Endodermal cell (in vitro differentiated cells): ENCODE measurements around the gene CLMP. TPM values are rescaled to one million over a fixed set of nuclear protein-coding genes. Genes with fewer than 3 reads are reported as not detected.

Experiments
- DNase-seq: peaks from one replicate; pipeline ENCODE4 v3.0.0-alpha.2; 2017
- H3K27ac ChIP-seq: 2 replicates; pipeline ENCODE4 v1.5.1; 2013; ENCODE audit warnings: mild to moderate bottlenecking, low read depth, low read length, moderate library complexity
- H3K27me3 ChIP-seq: 2 replicates; pipeline ENCODE4 v1.6.1; 2013; ENCODE audit warnings: mild to moderate bottlenecking, low read length, moderate library complexity; ENCODE audit not compliant: insufficient read depth, control insufficient read depth, poor library complexity, severe bottlenecking
- H3K36me3 ChIP-seq: 2 replicates; pipeline ENCODE4 v1.7.0; 2013; ENCODE audit warnings: mild to moderate bottlenecking, low read length, moderate library complexity; ENCODE audit not compliant: control insufficient read depth, insufficient read depth
- H3K4me1 ChIP-seq: one replicate; pipeline ENCODE4 v1.7.0; 2013; ENCODE audit warnings: low read length; ENCODE audit not compliant: control insufficient read depth, insufficient read depth
- H3K4me3 ChIP-seq: 2 replicates; pipeline ENCODE4 v1.5.1; 2013; ENCODE audit warnings: mild to moderate bottlenecking, low read length, moderate library complexity
- H3K9ac ChIP-seq: 2 replicates; pipeline ENCODE4 v1.6.1; 2013; ENCODE audit warnings: mild to moderate bottlenecking, low read length, moderate library complexity; ENCODE audit not compliant: poor library complexity, severe bottlenecking; ENCODE audit errors: extremely low read depth
- H3K9me3 ChIP-seq: 2 replicates; pipeline ENCODE4 v1.6.1; 2013; ENCODE audit warnings: mild to moderate bottlenecking, low read length, moderate library complexity; ENCODE audit not compliant: control insufficient read depth
- H3K27ac Mint-ChIP-seq: 2 replicates; pipeline ENCODE4 v1.8.0; 2020; ENCODE audit warnings: mixed read lengths
- H3K27me3 Mint-ChIP-seq: 2 replicates; pipeline ENCODE4 v1.8.0; 2021; ENCODE audit warnings: mild to moderate bottlenecking, mixed read lengths; ENCODE audit not compliant: insufficient read depth
- H3K36me3 Mint-ChIP-seq: 2 replicates; pipeline ENCODE4 v1.8.0; 2020; ENCODE audit warnings: low read depth, mixed read lengths
- H3K4me1 Mint-ChIP-seq: 2 replicates; pipeline ENCODE4 v1.8.0; 2020; ENCODE audit warnings: mixed read lengths
- H3K4me3 Mint-ChIP-seq: 2 replicates; pipeline ENCODE4 v1.8.0; 2020; ENCODE audit warnings: mild to moderate bottlenecking, moderate library complexity, mixed read lengths
- H3K9me3 Mint-ChIP-seq: 2 replicates; pipeline ENCODE4 v1.8.0; 2020; ENCODE audit warnings: mild to moderate bottlenecking, mixed read lengths
- WGBS, 2 experiments: methylation state at CpG; one replicate each; pipeline versions ENCODE4 v1.1.5 to v1.1.7; 2013; ENCODE audit warnings: missing lambda C conversion rate in 2 of 2, mixed read lengths in 1 of 2; ENCODE audit not compliant: insufficient coverage in 1 of 2, insufficient read length in 1 of 2; 5-methylcytosine and 5-hydroxymethylcytosine counted together
- total RNA-seq, 2 donors: library from RNA; stranded (reverse); fragmentation: NEBNext Ultra II Directional in 1 of 2; extraction: Animal tissue kit (Norgen Biotek cat#: 25700) in 1 of 2; gene quantifications; 2 replicates in 1 of 2; 3 replicates in 1 of 2; pipeline ENCODE4 v1.2.1, GENCODE V29; 2021
- TF ChIP-seq, protein P1 (sequence below): fragments of 200-600 bp; sonication (generic); conservative IDR thresholded peaks from 2 replicates; pipeline ENCODE4 v1.5.0; 2021; ENCODE audit warnings: antibody characterized with exemption, mild to moderate bottlenecking

Gene CLMP
- total RNA-seq, 2 donors from 2014 or later, result 86.5 to 94.4 TPM

DNA sequence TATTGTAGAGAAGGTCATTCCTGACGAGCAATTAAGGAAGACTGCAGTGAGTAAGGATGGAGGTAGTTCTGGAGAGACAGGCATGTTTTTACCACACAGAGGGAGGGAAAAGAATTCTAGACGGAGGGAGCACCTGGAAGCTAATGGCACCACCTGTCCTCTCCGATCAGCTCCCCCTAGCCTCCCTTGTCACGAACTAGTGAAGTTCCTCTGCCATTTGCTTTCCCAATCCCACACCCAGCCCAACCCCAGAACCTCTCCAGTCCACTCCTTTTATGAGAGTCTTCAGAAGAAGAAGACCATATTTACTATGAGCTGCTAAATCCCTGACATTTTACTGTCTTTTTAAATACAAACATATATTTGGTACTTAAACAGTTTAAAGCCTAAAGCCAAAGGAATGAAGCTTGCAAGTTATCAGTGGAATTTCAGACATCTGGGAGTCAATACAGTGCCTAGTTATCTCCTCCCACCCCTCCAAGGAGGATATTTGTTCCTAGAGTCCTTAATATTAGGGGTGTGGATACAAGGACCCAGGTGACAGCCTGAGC lies 87.0 kb downstream of the CLMP start:
- no peaks in the 10 kb centered on the region for H3K27me3 ChIP-seq
- H3K36me3 ChIP-seq, result peaks cover 10% of the 10 kb centered on the region
- no peak overlapping the region for H3K9ac ChIP-seq
- Mint-ChIP-seq H3K9me3 (no peaks in the 10 kb centered on the region), H3K4me1 (peaks cover 43% of the 10 kb centered on the region), H3K27ac (peak overlapping the region; percentile 88), H3K27me3 (no peaks in the 10 kb centered on the region), H3K4me3 (no peak overlapping the region), H3K36me3 (peaks cover 19% of the 10 kb centered on the region)
- H3K27ac ChIP-seq, result no peak overlapping the region
- TF ChIP-seq, protein P1, sequence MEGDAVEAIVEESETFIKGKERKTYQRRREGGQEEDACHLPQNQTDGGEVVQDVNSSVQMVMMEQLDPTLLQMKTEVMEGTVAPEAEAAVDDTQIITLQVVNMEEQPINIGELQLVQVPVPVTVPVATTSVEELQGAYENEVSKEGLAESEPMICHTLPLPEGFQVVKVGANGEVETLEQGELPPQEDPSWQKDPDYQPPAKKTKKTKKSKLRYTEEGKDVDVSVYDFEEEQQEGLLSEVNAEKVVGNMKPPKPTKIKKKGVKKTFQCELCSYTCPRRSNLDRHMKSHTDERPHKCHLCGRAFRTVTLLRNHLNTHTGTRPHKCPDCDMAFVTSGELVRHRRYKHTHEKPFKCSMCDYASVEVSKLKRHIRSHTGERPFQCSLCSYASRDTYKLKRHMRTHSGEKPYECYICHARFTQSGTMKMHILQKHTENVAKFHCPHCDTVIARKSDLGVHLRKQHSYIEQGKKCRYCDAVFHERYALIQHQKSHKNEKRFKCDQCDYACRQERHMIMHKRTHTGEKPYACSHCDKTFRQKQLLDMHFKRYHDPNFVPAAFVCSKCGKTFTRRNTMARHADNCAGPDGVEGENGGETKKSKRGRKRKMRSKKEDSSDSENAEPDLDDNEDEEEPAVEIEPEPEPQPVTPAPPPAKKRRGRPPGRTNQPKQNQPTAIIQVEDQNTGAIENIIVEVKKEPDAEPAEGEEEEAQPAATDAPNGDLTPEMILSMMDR, result no peak
- peak; percentile 53 for DNase-seq
- 73 to 90% methylated on average over 2 to 4 of the region's 4 CpGs for WGBS, 2 experiments
- peaks cover 12% of the 10 kb centered on the region for H3K4me1 ChIP-seq
- no peak overlapping the region for H3K4me3 ChIP-seq
- no peaks in the 10 kb centered on the region for H3K9me3 ChIP-seq

DNA sequence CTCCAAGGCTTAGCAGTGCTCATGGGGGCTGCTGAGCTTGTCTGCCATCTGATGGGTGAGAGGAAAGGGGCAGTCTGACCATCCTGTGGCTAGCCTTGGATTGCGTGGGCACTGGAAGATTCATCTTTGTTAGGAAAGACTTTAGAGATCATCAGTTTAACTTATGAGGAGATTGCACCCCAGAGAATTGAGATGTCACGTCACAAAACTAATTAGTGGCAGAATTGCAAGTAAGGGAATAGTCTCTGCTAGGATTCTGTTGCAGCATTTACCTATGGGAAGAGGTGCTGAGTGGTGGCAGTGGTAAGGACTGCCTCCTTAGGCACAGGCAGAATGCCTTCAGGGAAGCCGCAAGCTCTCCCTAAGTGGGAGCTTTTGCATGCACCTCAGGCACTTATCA lies 90.4 kb downstream of the CLMP start:
- TF ChIP-seq, protein P1, result no peak
- peak overlapping the region; percentile 10 for H3K27ac Mint-ChIP-seq

DNA sequence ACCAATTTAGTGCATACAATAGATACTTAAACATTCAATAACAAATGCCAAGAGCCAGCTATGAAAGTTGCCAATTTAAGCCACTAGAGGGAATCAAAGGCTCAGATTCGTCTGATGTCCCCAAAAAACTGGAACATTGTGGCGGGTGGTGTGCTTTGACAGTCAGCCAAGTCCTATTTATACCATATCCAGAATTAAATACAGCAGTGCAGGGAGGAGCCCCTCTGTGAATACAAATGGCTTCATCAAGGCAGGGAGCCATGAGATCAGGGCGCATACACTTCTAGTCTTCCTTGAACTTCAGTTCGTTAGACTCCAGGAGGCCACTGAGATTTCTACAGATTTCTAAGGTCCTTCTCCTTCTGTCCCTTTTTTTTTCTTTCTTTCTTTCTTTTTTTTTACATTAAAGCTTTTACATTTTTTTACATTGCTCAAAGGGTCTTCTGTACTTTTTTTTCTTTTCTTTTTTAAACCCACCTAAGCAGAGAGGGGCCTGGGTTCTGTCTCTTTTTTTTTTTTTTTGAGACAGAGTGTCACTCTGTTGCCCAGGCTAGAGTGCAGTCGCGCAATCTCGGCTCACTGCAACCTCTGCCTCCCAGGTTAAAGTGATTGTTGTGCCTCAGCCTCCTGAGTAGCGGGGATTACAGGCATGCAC lies 91.6 kb downstream of the CLMP start:
- peak; percentile 73 for DNase-seq
- Mint-ChIP-seq H3K4me1 (peaks cover 31% of the 10 kb centered on the region), H3K27ac (peak overlapping the region; percentile 65), H3K9me3 (no peaks in the 10 kb centered on the region), H3K4me3 (no peak overlapping the region), H3K27me3 (no peaks in the 10 kb centered on the region), H3K36me3 (peaks cover 22% of the 10 kb centered on the region)
- no peak overlapping the region for H3K27ac ChIP-seq
- H3K9ac ChIP-seq, result no peak overlapping the region
- H3K36me3 ChIP-seq, result peaks cover 5% of the 10 kb centered on the region
- 88 to 94% methylated on average over 6 to 8 of the region's 8 CpGs for WGBS, 2 experiments
- no peaks in the 10 kb centered on the region for H3K9me3 ChIP-seq
- H3K4me3 ChIP-seq, result no peak overlapping the region
- H3K27me3 ChIP-seq, result no peaks in the 10 kb centered on the region
- TF ChIP-seq, protein P1, result peak; percentile 85
- peaks cover 3% of the 10 kb centered on the region for H3K4me1 ChIP-seq

More for the DNA sequence above, 90.4 kb downstream of the CLMP start:
- Histone ChIP-seq H3K4me1 (peaks cover 6% of the 10 kb centered on the region), H3K9ac (no peak overlapping the region), H3K27ac (no peak overlapping the region), H3K9me3 (no peaks in the 10 kb centered on the region), H3K36me3 (peaks cover 5% of the 10 kb centered on the region), H3K27me3 (no peaks in the 10 kb centered on the region), H3K4me3 (no peak overlapping the region)
- no peak for DNase-seq
- Mint-ChIP-seq H3K36me3 (peaks cover 16% of the 10 kb centered on the region), H3K4me3 (no peak overlapping the region), H3K4me1 (peaks cover 40% of the 10 kb centered on the region), H3K27me3 (no peaks in the 10 kb centered on the region), H3K9me3 (no peaks in the 10 kb centered on the region)
- WGBS, 2 experiments, result 86 to 95% methylated on average over 3 of the region's 3 CpGs
